Activated naive CD4-positive, alpha-beta T cell treated with anti-CD3 and anti-CD28 coated beads, Interleukin-2, amount 50 U/mL, for 16 hours (primary cell): ENCODE measurements around the gene OR6C1.
"Not testable (repeated sequence)": the region's sequence is repeated elsewhere in the genome, so short reads cannot be mapped to it uniquely, and the experiment has no call there.

Experiments
- DNase-seq: peaks from one replicate; pipeline ENCODE4 v3.0.0-alpha.2; 2020

Gene OR6C1

DNA sequence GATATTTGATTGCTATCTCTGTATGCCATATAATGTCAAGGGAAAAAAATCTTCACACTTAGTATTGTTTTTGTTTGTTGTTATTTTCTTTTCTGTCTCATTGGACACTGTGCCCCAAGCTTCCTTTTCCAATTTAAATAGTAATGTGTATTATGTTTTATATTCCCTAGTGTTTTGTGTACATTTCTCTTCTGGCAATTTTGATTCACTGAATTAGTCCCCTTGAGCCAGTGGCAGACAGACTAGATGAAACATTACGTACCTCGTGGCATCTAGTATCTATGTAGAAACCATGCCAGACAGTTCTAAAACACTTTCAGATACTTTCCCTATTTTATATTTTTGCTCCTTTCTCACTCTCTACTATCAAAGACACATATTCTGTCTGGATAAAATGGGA, at the start of gene OR6C1:
Gene OR6C1 (plus strand): TSS at position 301 of the 400 bp plus-strand sequence. CDS start 6,257 bp downstream, outside the sequence.
- no peak for DNase-seq

GRCh38 chr12:55280991-55281390, 33.2 kb upstream of the OR6C1 start:
- DNase-seq: no peak

DNA sequence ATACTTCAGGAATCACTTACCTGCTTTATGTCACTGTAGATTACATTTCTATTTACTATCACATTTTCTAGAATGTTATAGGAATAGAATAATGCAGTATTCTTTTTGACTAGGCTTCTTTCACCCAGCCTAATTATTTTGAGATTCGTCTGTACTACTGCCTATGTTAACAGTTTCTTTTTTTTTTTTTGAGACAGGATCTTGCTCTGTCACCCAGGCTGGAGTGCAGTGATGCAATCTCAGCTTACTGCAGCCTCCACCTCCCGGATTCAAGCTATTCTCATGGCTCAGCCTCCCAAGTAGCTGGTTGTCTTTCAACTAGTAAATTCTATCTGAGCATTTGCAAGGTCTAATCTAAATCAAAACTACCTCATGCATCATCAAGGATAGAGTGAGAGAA, 24.1 kb upstream of the OR6C1 start:
- no peak for DNase-seq

DNA sequence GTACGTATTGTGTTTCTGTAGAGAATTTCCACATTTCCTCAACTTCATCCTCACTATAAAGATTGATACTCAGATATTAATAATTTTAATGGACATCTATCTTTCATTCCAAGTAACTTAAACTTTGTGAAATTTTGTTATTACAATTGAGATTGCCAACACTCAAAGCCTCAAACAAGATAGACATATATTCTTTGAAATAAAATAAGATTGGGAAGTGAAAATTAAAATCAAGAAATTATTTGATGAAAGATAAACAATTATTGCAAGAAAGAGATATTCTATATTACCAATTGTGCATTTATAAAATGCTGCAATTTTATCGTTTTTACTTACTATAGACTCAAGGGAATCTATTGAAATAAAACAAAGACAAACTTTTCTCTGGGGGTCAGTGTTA, 17.7 kb upstream of the OR6C1 start, which contains the start of gene OR6C6:
Gene OR6C6 (minus strand): TSS at position 101 of the 400 bp plus-strand sequence. CDS start 1,337 bp downstream, outside the sequence.
- no peak for DNase-seq

- no peak for DNase-seq
Observed at GRCh38 chr12:55320201-55320600, 6.1 kb downstream of the OR6C1 start.

GRCh38 chr12:55325801-55326200, 11.7 kb downstream of the OR6C1 start:
- not testable (repeated sequence) for DNase-seq

- no peak for DNase-seq
Observed at GRCh38 chr12:55330446-55330845, 16.3 kb downstream of the OR6C1 start, which contains the start of gene OR6C3. Gene OR6C3 (plus strand): TSS chr12:55330746. CDS start chr12:55331701, 955 bp downstream.

DNA sequence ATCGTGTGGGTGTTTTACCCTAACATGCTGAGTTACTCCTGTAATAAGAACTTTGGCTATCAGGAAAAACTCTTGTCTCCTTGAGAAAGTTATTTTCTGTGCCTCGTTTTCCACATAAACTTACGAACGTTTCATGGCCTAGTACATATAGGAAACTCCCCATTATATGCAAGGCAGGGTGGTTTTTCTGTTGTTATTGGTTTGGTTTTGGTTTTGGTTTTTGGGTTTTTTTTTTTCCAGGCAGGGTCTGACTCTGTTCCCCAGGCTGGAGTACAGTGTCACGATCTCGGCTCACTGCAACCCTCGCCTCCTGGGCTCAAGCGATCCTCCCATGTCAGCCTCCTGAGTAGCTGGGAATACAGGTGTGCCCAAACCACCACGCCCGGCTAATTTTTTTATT, 21.9 kb downstream of the OR6C1 start:
- no peak for DNase-seq

DNA sequence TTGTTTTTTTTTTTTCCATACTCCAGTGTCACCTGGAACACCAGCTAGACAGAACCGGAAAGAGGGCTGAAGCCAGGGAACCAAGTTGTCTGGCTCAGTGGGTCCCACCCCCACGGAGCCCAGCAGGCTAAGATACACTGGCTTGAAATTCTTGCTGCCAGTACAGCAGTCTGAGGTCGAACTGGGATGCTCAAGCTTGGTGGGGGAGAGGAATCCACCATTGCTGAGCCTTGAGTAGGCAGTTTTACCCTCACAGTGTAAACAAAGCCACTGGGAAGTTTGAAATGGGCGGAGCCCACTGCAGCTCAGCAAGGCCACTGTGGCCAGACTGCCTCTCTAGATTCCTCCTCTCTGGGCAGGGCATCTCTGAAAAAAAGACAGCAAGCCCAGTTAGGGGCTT, 41.2 kb downstream of the OR6C1 start:
- not testable (repeated sequence) for DNase-seq

GRCh38 chr12:55362675-55363074, 48.5 kb downstream of the OR6C1 start, which contains the start of gene OR6C75:
Gene OR6C75 (plus strand): TSS chr12:55362975. CDS start chr12:55365111, 2,136 bp downstream.
- DNase-seq: no peak

DNA sequence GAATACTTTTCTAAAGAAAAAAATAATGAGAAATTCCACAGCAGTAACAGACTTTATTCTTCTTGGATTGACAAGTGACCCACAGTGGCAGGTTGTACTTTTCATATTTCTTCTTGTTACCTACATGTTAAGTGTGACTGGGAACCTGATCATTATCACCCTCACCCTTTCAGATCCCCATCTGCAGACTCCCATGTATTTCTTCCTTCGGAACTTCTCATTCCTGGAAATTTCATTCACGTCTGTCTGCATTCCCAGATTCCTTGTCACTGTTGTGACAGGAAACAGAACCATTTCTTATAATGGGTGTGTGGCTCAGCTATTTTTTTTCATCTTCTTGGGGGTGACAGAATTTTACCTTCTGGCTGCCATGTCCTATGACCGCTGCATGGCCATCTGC, 50.9 kb downstream of the OR6C1 start:
- no peak for DNase-seq
